Neural cell (in vitro differentiated cells): Measurements from ENCODE around the gene CELSR2. TPM values are rescaled to one million over a fixed set of nuclear protein-coding genes. Genes with fewer than 3 reads are reported as not detected.

Experiments
- H2AFZ ChIP-seq: fragments of 200-600, 300-800 bp; sonication (generic), shearing (Covaris generic); 2 replicates; pipeline ENCODE4 v1.6.0; 2014; ENCODE audit warnings: low read depth, mild to moderate bottlenecking, antibody characterized with exemption, low read length, moderate library complexity
- H3F3A ChIP-seq: fragments of 200-600 bp; shearing (Covaris generic); 2 replicates; pipeline ENCODE4 v1.6.1; 2016; ENCODE audit warnings: mild to moderate bottlenecking, moderate library complexity, mixed read lengths, antibody characterized with exemption, low read length; ENCODE audit not compliant: insufficient read depth, poor library complexity, severe bottlenecking
- H3K27ac ChIP-seq: fragments of 200-600, 300-800 bp; sonication (generic), shearing (Covaris generic); 2 replicates; pipeline ENCODE4 v1.5.1; 2014; ENCODE audit warnings: mild to moderate bottlenecking, low read length, moderate library complexity
- H3K27me3 ChIP-seq: fragments of 300-800, 200-600 bp; sonication (generic), shearing (Covaris generic); 2 replicates; pipeline ENCODE4 v1.6.0; 2014; ENCODE audit warnings: mild to moderate bottlenecking, low read depth, low read length, moderate library complexity; ENCODE audit not compliant: insufficient read depth
- H3K36me3 ChIP-seq: fragments of 300-800, 200-600 bp; sonication (generic), shearing (Covaris generic); 2 replicates; pipeline ENCODE4 v1.5.1; 2014; ENCODE audit warnings: mild to moderate bottlenecking, antibody characterized with exemption, low read length, moderate library complexity; ENCODE audit not compliant: insufficient read depth
- H3K4me2 ChIP-seq: fragments of 300-800, 200-600 bp; sonication (generic), shearing (Covaris generic); 2 replicates; pipeline ENCODE4 v1.6.0; 2014; ENCODE audit warnings: mild to moderate bottlenecking, low read length
- H3K4me3 ChIP-seq: fragments of 300-800, 200-600 bp; sonication (generic), shearing (Covaris generic); 2 replicates; pipeline ENCODE4 v1.5.1; 2014; ENCODE audit warnings: mild to moderate bottlenecking, low read length, moderate library complexity
- H3K79me2 ChIP-seq: fragments of 200-600 bp; shearing (Covaris generic); replicated peaks from 2 replicates; pipeline ENCODE4 v1.6.0; 2014; ENCODE audit warnings: mild to moderate bottlenecking, low read length, moderate library complexity; ENCODE audit not compliant: insufficient read depth
- H3K9ac ChIP-seq: fragments of 300-800, 200-600 bp; sonication (generic), shearing (Covaris generic); 2 replicates; pipeline ENCODE4 v1.6.1; 2016; ENCODE audit warnings: mild to moderate bottlenecking, low read length, mixed read lengths
- H3K9me2 ChIP-seq: fragments of 200-600 bp; shearing (Covaris generic); 2 replicates; pipeline ENCODE4 v1.6.1; 2016; ENCODE audit warnings: mild to moderate bottlenecking, low read length, mixed read lengths; ENCODE audit not compliant: insufficient read depth
- H3K9me3 ChIP-seq: fragments of 200-600, 300-800 bp; sonication (generic), shearing (Covaris generic); 2 replicates; pipeline ENCODE4 v1.6.1; 2016; ENCODE audit warnings: mild to moderate bottlenecking, mixed run types, low read length, moderate library complexity, mixed read lengths
- H4K20me1 ChIP-seq: fragments of 200-600 bp; shearing (Covaris generic); 2 replicates; pipeline ENCODE4 v1.6.1; 2016; ENCODE audit warnings: mild to moderate bottlenecking, mixed run types; ENCODE audit not compliant: insufficient read depth
- EP300 ChIP-seq: fragments of 450-650 bp; conservative IDR thresholded peaks from 2 replicates; pipeline ENCODE4 v1.6.1; 2014; ENCODE audit warnings: antibody characterized with exemption, mild to moderate bottlenecking, moderate library complexity; ENCODE audit not compliant: poor library complexity, severe bottlenecking
- EZH2 ChIP-seq: fragments of 200-600, 300-800 bp; shearing (Covaris generic), sonication (generic); IDR thresholded peaks from 2 replicates; pipeline ENCODE4 v1.6.1; 2014; ENCODE audit warnings: antibody characterized with exemption, low read length, borderline replicate concordance, mild to moderate bottlenecking; ENCODE audit not compliant: insufficient read depth, poor library complexity, severe bottlenecking
- MXI1 ChIP-seq: fragments of 450-650 bp; conservative IDR thresholded peaks from 2 replicates; pipeline ENCODE4 v1.6.1; 2014; ENCODE audit warnings: antibody characterized with exemption, mild to moderate bottlenecking; ENCODE audit not compliant: poor library complexity, severe bottlenecking
- POLR2AphosphoS5 ChIP-seq: IDR thresholded peaks from 2 replicates; pipeline ENCODE4 v1.6.1; 2012
- RAD21 ChIP-seq: fragments of 450-650 bp; conservative IDR thresholded peaks from 2 replicates; pipeline ENCODE4 v1.6.1; 2014; ENCODE audit warnings: antibody characterized with exemption, mild to moderate bottlenecking, moderate library complexity
- SMC3 ChIP-seq: fragments of 450-650 bp; conservative IDR thresholded peaks from 2 replicates; pipeline ENCODE4 v1.6.1; 2014; ENCODE audit warnings: antibody characterized with exemption, mild to moderate bottlenecking, moderate library complexity; ENCODE audit not compliant: poor library complexity
- TAF1 ChIP-seq: IDR thresholded peaks from 2 replicates; pipeline ENCODE4 v1.6.1; 2012; ENCODE audit warnings: low read depth
- polyA plus RNA-seq: library from polyadenylated mRNA; depleted of rRNA; stranded (reverse); fragments of >200 nt; gene quantifications from 2 replicates; pipeline ENCODE4 v1.2.3, GENCODE V29; 2014
- TF ChIP-seq, protein P1 (sequence below): IDR thresholded peaks from 2 replicates; pipeline ENCODE4 v1.6.1; 2012; ENCODE audit warnings: borderline replicate concordance
- TF ChIP-seq, protein P2 (sequence below): fragments of 450-650 bp; IDR thresholded peaks from 2 replicates; pipeline ENCODE4 v1.5.1; 2014; ENCODE audit warnings: antibody characterized with exemption, mild to moderate bottlenecking, moderate library complexity; ENCODE audit not compliant: poor library complexity, severe bottlenecking

Gene CELSR2
- polyA plus RNA-seq, 1 donor from 2014 or later = 7.9 TPM

DNA sequence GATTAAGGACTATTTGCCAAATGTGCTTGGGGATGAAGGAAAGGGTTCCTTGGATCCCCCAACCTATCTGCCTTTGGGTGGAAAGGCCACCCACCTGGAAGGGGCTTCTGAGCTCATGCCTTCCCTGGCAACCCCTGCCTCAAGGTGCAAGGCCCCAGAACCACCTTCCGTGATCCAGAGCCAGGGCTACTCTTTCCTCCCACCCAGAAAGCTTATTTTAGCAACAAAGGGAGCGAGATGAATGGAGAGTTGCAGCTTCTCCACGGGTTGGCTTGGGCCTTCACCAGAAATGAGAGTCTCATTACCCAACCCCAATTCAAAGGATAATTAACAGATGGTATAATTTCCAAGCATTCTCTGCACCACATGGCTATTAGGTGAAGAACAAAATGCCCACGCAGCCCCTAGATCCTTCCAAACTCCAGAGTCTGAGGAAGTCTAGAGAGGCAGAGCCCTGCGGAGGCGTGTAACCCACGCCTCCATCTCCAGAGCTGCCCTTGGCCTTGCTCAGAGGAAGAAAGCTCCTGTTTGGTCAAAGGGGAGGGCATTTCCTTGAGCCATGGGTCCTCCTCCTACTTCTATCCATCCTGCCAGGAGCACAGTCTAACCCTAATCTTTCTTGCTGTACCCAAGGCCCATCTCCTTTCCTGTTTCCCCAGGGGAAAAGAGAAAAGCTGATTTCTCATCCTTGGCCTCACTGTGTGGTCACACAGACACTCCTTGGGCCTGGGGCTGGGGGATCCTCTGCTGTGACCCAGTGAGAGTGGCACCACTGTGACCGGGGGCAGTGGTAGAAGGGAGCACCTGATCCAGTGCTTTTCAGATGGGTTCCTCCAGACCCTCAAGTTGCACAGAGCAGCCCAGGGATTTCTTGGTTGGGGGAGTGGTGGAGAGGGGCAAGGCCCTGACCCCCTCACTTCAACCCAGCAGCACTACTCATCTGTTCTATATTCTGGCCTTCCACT, 1.7 kb upstream of the CELSR2 start:
- Histone ChIP-seq H3K9me3 (no peaks in the 10 kb centered on the region), H3K79me2 (peaks cover 27% of the 10 kb centered on the region), H3K9ac (no peak overlapping the region), H3K27ac (no peak overlapping the region), H3K27me3 (no peaks in the 10 kb centered on the region), H3F3A (no peaks in the 10 kb centered on the region), H4K20me1 (no peaks in the 10 kb centered on the region), H3K4me3 (no peak overlapping the region), H3K4me2 (no peak overlapping the region), H2AFZ (no peak overlapping the region), H3K9me2 (no peaks in the 10 kb centered on the region), H3K36me3 (peaks cover 8% of the 10 kb centered on the region)
- TF ChIP-seq POLR2AphosphoS5 (no peak), MXI1 (no peak)
- TF ChIP-seq, protein P1, sequence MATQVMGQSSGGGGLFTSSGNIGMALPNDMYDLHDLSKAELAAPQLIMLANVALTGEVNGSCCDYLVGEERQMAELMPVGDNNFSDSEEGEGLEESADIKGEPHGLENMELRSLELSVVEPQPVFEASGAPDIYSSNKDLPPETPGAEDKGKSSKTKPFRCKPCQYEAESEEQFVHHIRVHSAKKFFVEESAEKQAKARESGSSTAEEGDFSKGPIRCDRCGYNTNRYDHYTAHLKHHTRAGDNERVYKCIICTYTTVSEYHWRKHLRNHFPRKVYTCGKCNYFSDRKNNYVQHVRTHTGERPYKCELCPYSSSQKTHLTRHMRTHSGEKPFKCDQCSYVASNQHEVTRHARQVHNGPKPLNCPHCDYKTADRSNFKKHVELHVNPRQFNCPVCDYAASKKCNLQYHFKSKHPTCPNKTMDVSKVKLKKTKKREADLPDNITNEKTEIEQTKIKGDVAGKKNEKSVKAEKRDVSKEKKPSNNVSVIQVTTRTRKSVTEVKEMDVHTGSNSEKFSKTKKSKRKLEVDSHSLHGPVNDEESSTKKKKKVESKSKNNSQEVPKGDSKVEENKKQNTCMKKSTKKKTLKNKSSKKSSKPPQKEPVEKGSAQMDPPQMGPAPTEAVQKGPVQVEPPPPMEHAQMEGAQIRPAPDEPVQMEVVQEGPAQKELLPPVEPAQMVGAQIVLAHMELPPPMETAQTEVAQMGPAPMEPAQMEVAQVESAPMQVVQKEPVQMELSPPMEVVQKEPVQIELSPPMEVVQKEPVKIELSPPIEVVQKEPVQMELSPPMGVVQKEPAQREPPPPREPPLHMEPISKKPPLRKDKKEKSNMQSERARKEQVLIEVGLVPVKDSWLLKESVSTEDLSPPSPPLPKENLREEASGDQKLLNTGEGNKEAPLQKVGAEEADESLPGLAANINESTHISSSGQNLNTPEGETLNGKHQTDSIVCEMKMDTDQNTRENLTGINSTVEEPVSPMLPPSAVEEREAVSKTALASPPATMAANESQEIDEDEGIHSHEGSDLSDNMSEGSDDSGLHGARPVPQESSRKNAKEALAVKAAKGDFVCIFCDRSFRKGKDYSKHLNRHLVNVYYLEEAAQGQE = no peak
- TF ChIP-seq, protein P2, sequence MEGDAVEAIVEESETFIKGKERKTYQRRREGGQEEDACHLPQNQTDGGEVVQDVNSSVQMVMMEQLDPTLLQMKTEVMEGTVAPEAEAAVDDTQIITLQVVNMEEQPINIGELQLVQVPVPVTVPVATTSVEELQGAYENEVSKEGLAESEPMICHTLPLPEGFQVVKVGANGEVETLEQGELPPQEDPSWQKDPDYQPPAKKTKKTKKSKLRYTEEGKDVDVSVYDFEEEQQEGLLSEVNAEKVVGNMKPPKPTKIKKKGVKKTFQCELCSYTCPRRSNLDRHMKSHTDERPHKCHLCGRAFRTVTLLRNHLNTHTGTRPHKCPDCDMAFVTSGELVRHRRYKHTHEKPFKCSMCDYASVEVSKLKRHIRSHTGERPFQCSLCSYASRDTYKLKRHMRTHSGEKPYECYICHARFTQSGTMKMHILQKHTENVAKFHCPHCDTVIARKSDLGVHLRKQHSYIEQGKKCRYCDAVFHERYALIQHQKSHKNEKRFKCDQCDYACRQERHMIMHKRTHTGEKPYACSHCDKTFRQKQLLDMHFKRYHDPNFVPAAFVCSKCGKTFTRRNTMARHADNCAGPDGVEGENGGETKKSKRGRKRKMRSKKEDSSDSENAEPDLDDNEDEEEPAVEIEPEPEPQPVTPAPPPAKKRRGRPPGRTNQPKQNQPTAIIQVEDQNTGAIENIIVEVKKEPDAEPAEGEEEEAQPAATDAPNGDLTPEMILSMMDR = no peak

DNA sequence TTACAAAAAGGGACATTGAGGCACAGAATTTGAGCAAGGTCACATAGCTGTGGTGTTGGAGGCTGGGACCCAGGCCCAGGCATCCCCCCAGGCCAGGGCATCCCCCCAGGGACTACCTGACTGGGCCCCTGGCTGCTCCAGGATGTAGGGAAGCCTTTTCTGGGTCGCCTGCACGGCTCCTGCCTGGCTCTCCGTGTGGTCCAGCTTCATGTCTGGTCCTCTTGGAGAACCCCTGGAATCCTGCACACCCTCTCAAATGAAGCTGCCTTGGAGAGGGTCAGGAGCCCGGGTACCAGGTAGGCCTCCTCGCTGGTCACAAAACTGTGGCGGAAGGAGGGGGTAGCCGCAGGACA, 919 bp upstream of the CELSR2 start:
- TF ChIP-seq RAD21 (no peak), POLR2AphosphoS5 (no peak), EZH2 (no peak), EP300 (no peak), MXI1 (no peak), SMC3 (no peak), TAF1 (no peak)
- TF ChIP-seq, protein P1 = no peak
- TF ChIP-seq, protein P2 = no peak
- no peak overlapping the region for H2AFZ ChIP-seq
- H3K4me2 ChIP-seq = no peak overlapping the region
- peaks cover 12% of the 10 kb centered on the region for H3K36me3 ChIP-seq
- no peak overlapping the region for H3K27ac ChIP-seq
- no peak overlapping the region for H3K9ac ChIP-seq
- H3K9me2 ChIP-seq = no peaks in the 10 kb centered on the region
- H3K9me3 ChIP-seq = no peaks in the 10 kb centered on the region
- H4K20me1 ChIP-seq = no peaks in the 10 kb centered on the region
- no peaks in the 10 kb centered on the region for H3F3A ChIP-seq
- no peak overlapping the region for H3K4me3 ChIP-seq
- peaks cover 35% of the 10 kb centered on the region for H3K79me2 ChIP-seq
- no peaks in the 10 kb centered on the region for H3K27me3 ChIP-seq
